NCI-H345 treated with DMSO at 0.1 percent for 48 hours (cell line): ENCODE data around the gene PRKCE.

Experiments
- DNase-seq: peaks from one replicate; lab custom pipeline; 2025; ENCODE audit not compliant: unreplicated experiment; lab: John Stamatoyannopoulos, UW

PRKCE gene

DNA sequence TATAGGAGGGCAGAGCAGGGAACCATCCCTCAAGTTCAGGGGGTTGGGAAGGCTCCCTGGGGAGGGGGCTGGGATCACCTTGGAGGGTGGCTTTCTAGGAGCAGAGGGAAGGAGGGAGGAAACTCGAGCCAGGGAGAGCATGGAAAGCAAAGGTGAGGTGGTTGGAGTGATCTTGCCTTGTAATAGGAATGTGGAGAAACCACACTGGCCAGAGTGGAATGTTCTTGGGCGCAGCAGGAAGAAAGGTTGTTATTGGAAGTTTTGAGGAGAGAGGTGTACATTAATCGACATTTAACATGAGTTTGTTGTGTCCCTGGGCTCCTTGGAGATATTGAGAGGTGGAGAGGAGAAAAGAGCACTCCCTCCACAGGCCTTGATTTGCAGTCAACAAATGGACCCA is 272.2 kb downstream of the PRKCE start:
- no peak for DNase-seq

DNA sequence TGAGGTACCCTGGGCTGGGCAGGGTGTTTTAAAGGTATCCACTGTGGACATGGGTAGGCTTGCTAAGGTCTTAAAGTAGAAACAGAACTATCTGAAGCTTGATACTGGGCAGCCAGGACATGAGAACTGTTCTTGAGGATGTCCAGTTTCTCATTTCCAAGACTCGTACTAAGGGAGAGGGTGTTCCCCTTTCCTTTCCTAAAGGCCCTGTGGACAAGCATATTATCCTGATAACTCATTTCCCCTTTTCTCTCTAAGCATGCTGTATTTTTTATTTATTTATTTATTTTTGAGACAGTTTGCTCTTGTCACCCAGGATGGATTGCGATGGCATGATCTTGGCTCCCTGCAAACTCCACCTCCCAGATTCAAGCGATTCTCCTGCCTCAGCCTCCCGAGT is 273.6 kb downstream of the PRKCE start:
- DNase-seq: no peak

DNA sequence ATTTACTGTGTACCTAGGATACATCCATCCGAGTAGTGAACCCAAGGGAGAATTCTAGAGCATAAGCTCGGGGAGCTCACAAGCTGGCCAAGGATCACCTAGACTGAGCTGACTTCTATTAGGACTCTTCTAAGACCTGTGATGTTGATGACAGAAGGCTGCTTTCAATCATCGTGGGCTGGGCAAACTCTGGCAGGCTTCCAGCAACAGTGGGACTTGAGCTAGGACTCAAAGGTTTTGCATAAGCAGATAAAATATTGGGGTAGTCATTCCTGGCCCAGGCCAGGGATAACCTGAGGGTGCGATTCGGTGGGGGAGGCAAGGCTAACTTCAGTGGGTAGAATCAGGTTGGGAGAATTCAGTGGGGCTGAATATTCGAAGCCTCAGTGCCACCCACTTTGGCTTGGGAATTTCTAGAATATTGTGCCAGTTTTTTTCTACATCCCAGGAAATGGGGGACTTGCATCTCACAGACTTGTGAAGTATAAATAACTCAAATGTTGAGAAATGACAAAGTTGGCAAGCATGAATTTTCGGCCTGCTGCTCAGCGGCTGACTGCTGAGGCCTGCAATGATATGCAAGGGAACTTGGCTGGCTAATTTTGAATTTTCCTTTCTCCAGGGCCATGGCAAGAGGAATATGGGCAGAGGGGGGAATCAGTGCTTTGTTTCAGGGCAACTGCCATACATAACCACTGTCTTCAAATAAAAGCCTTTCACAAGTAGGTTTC is 274.3 kb downstream of the PRKCE start:
- DNase-seq: no peak

DNA sequence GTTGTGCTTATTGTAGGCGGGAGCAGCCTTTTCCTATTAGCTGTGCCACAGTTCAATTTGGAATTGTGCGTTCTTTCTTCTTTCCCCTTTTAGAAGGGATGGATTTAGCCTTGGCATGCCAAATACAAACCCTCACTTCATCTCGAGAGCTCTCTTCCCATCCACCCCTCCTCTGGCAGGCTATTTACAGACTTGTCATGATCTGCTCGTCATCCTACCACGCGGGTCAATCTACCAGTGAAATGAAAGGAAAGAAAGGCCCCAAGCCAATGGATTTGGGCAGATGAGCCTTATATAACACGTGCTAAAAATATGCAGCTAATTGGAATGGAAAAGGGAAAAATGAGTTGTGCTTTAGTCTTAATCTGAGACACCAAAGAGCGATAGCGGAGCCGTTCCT is 277.5 kb downstream of the PRKCE start:
- no peak for DNase-seq

DNA sequence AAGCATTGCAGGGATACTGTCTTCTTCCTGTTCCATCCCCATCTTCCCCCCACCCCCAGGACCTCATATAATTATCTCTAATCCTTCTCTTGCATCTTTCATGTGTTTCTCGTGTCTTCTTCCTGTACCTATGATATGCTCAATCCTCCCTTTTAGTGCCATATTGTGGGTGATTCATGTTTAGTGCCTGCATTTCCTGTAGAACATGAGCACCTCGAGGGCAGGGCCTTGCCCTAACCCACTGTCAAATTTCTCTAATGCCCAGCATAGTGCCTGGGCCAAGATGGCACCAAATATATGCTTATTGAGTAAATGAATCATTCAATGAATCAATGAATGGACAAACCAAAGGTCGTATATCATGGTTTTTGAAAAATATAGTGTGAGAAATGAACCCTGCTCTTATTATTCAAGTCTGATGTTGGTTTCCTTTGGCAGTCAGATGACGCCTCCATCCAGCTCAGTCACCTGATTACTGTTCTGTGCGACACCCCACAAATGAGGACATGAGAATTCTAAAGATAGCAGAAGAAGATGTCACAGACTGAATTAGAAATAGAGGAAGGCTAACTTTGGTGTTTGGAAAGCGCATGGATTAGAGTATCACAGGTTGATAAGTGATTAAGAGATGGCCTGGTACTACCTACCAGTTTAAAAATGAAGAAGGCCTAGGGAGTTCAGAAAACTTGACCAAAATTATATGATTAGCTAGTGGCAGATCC is 278.4 kb downstream of the PRKCE start:
- DNase-seq: no peak

DNA sequence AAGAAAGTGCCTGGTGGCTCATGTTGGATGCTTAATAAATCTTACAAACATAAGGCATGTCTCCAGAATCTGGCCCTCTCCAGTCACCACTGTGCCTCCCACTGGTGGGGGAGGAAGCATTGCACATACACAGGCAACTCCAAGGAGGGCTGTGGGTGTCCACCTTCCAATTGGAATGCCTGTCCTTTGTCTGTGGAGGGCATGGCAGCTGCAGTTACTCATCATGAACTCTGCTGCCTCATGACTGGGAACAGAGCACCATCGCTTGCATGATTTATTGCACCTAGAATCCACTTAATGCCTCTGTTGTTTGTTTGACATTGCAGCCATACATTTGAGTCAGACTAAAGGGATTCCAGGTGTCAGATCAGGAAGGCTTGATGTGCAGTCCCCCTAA is 278.9 kb downstream of the PRKCE start:
- peak; percentile 13 for DNase-seq

DNA sequence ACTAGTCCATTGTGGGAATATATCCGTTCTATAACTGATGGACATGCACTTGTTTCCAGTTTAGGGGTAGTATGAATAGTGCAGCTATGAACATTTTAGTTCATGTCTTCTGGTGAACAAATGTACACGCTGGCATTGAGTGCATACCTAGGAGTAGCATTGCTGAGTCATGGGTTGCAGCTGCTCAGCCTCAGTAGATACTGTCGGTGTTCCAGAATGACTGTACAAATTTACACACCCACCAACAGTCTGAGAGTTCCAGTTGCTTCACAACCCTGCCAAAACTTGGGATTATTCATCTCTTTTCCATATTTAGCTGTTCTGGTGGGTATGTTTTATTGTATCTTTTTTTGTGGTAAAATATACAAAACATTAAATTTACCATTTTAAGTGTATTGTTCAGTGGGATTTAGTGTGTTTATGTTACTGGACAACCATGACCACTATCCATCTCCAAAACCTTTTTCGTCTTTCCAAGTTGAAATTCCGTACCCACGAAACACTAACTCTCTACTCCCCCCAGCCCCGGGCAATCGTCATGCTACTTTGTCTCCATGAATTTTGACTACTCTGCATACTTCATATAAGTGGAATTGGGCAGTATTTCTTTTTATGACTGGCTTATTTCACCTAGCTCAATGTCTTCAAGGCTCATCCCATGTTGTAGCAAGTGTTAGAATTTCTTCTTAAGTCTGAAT is 281.0 kb downstream of the PRKCE start:
- DNase-seq: no peak

DNA sequence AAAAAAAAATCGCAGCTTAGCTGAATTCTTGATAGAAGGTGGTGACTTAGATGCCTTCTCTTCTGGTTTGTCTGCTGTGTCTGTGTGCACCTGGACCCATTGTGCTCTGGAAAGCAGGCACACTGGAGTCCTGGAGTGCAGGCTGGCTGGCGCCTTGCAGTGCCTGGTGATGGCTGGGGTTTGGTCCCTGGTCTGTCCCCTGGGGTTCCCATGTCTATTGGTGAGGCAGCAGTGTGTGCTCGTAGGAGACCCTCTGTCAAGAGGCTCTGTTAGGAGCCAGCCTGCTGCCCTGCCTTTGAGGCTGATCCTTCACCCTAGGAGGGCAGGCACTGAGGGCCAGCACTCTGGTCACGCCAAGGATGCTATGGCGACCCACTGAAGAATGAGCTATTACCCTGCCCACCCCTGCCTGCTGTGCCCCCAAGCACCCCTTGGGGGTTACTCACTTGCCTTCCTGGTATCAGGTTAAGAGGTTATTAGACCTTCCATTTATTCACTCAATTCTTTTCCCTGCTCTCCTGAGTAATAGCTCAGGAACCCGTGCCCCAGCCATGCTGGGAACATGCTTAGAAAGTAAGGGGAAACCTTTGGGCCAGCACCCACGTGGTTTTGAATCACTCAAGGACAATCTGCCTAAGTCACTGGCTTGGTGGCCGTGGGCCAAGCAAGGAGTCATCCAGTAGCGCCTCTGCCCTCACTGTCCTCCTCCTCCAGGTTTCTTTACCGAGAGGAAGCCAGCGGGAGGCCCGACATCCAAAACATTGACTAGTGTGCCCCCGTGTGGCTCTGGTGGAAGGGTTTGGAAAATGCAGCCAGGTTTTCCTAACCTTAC is 284.5 kb downstream of the PRKCE start:
- DNase-seq: peak; percentile 76

DNA sequence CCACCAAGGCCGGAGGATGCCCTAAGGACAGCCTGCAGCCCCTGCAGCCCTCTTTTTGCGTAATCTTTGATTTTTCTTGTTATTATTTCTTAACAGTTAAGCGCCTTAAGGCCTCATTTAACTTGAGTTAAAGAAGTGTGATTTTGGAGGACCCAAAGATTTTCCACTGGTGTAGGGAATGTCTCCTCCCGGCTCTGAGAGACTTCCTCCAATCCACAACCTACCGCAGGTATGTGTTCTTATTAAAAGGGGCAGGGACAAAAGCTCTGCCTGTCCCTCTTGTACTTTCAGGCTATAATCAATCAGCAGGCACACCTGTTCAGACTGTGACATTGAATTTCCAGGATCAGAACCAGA is 285.1 kb downstream of the PRKCE start:
- DNase-seq: no peak

DNA sequence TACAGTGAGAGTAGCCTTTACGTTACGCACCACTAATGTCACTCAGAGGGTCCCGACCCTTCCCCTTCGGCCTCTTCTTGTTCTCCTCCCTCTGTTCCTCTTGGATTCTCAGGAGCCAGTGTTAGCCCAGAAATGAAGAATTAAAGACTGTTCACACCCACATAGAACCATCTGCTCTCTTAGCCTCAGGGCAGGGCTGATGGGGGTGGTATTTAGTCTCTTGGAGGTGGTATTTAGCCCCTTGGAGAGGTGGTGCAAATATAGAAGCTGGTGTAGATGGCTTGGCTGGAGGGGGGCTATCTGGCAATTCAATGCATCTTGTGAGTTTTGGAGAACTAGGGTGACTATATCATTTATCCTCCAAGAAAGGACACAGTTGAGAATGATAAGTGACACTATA is 286.5 kb downstream of the PRKCE start:
- no peak for DNase-seq

DNA sequence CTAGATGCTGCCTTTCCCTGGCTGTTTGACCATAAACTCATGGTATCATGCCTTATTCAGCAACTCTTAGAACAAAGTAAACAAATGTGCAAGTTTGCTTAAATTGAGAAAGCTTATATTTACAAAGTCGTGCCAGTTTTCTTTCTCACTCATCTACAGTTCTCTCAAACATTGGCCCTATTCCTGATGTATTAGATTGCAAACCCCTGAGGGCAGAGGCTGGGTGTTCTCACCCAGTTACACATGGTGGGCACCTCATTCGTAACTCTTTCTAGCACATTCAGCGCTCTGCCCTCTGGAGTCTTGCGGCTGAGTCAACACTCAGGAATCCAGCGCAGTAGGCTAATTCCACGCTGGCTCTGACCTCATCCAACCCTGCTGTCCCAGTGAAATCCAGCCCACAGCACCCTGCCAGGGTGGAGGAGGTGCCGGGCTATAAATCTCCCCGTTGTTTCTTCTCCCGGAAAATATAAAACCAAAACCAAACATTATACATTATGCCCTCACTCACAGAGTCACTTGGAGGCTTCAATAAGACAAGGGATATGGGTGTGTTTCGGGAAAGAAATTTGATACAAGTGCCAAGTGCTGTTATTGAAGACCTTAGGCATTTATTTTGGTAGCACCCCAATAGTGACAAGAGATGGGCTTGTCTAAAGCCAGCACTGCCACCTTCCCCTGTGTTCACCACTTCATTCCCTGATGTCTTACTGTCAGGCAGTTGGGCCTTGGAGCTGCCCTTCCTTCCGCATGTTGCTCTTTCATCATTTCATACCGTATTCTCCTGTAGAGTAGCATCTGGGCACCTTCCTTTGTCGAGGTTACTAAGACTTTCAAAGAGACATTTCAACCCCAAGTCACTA is 287.4 kb downstream of the PRKCE start:
- no peak for DNase-seq

DNA sequence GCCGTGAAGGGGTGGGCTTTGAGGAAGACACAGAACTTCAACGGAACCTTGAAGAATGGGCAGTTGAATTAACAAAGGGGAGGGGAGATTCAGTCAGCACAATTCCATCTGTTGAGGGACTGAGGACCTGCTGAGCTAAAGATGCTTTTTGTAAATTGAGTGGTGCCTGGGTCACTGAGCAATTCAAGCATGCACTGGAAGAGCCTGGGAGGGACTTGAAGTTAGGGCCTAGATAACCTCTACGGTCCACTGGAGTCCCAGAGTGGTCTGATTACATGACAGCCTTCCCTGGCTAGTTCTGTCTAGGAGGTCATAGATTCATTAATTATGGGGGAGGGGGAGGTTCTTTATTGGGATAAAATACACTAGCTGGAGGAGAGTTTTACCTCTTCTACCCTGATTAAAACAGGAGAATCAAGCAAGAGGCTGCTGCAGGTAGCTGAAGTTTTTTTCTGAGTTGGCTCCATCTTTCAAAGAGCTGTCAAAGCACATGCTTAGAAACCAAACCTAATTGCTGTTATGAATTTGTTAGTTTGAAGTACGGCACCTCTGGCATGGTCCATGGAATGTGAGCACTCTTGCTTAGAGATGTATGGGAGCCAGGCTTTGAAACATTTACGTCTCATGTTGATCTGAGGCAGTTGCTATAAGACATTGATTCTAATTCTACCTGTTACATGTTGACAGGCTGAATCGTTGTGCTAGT is 290.2 kb downstream of the PRKCE start:
- DNase-seq: no peak

DNA sequence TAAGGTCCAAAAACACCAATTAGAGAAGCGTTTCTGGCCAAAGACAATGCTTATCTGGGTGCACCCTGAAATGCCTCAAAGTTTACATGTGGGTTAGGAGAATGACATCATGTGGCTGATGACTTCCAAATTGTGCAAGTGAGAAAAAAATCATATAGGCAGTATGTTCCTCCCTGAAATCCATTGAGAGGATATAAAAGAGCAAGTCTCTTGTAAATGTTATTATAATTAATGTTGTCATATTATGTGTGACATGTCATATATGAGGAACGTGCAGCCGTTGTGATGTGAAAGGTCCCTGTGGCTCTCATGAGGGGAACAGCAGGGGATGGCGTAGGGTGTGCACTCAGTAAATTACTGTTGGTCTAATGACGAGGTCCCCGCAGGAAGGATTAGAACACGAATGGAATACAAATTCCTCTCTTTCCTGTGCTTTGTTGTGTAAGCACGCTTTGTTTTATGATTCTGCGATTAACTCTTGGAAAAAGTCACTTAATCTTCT is 290.8 kb downstream of the PRKCE start:
- no peak for DNase-seq

DNA sequence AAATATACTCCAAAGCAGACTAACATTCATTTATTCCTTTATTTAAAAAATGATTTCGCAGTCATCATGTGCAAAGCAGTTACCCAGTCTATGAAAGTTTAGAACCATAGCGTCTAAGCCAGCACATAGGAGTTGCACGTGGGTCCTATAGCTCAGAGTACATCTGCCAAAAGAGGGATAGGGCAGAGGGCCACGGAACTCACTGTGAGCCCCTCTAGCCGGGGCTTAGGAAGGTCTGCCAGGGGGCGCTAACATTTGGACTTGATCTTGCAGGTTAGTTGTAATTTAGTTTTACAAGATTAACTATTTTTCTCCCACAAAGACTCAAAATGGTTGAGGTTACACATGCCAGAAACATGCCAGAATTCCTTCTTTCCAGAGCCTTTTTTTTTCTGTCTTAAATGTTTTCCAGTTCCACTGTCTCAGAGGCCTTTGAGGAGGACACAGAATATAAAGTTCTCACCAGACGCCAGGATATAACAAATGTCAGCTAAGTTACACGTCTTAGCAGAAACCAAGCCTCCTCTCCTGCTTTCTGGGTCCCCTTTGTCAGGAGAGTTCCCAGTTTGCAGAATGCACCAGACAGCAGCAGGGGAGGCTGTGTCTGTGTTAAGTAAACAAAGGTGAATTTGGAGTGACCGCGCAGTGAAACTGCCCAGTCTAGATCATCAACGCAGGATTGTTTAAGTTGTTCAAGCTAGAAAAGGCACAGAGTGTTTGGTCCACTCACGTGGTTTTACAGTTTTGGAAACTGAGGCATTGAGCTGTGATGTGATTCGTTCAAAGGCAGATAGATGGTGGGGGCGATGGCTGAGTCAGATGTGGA is 292.0 kb downstream of the PRKCE start:
- no peak for DNase-seq

DNA sequence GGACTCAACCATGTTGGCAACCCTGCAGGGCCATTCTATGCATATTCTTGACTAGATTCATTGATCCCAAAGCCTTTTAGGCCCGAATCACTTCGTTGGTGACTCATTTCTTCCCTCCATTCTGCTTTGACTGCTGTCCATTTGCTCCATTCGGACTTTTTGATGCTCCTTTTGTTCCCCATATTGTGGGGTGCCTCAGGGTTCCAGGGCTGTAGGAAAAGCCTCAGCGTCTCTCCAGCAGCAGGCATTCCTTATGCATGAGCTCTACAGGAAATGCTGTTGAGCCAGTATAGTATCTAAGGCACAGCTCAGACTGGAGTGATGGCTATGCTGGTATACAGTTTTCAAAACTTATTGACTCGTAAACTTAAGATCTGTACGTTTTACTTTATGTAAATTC is 292.6 kb downstream of the PRKCE start:
- no peak for DNase-seq

DNA sequence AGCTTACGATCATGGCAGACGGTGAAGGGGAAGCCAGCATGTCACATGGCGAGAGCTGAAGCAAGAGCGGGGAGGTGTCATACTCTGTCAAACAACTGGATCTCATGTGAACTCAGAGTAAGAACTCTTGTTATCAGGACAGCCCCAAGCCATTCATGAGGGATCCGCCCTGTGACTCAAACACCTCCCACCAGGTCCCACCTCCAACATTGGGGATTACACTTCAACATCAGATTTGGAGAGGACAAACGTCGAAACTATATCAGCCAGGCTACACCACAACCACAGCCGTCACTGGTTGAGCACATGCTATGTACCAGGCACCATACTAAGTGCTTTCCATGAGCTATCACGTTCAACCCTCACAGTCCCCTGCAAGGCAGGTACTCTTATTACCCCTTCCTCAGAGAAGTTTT is 293.8 kb downstream of the PRKCE start:
- DNase-seq: no peak

DNA sequence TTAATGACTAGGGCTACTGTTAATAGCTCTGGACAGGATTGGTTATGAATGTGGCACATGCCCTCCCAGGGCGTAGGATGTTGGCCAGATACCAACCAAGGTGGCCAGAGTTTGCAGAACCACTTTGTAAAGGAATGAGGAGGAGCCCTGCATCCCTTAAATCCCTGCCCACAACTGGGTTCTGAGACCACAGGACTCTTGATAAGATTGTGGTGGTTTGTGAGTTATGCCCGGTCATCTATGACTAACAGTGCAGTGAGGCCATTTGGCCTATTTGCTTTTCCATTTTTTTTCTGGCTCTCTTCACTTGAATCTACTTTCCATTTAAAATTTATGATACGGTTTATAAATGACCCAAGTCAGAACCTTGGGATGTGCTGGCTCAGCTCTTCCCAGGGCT is 294.5 kb downstream of the PRKCE start:
- DNase-seq: no peak

DNA sequence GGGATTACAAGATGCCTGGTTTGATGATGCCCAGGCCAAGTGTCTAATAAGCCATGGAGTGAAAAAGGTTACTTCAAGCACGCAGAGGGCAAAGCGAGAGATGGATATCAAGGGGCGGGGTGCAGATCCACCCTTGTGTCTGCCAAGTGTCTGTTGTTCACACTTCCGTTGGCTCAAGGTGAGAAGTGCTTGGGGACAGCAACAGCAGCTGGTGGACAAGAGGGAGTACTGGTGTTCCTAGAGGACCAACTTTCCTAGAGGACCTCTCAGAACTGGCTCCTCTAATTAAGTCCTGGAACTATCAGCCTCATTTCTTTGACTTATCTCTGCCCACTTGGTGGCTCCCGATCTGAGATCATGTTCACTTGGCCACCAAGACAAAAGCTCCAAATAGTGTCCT is 299.1 kb downstream of the PRKCE start:
- DNase-seq: no peak
